H1 (cell line): ENCODE measurements around the gene ZNF213. TPM values are rescaled to one million over a fixed set of nuclear protein-coding genes. Genes with fewer than 3 reads are reported as not detected.

Source experiments
- BRCA1 ChIP-seq: IDR thresholded peaks from 2 replicates; pipeline ENCODE4 v1.6.1; 2012; ENCODE audit warnings: low read depth, low read length, improper control_type of control experiment
- CBX5 ChIP-seq: fragments of 300-800, 300-1000 bp; sonication (generic); IDR thresholded peaks from 2 replicates; pipeline ENCODE4 v1.7.1; 2016; ENCODE audit warnings: antibody characterized with exemption, low read length, low read depth
- CBX8 ChIP-seq: fragments of 300-800, 300-1000 bp; sonication (generic); IDR thresholded peaks from 2 replicates; pipeline ENCODE4 v1.7.1; 2016; ENCODE audit warnings: low read depth, low read length, borderline replicate concordance
- CHD1 ChIP-seq: IDR thresholded peaks from 2 replicates; pipeline ENCODE4 v1.6.1; 2012; ENCODE audit warnings: low read depth, low read length, improper control_type of control experiment
- CREB1 ChIP-seq: IDR thresholded peaks from 2 replicates; pipeline ENCODE4 v1.6.1; 2012; ENCODE audit warnings: inconsistent platforms
- CTBP2 ChIP-seq: IDR thresholded peaks from 2 replicates; pipeline ENCODE4 v1.7.0; 2011; ENCODE audit warnings: borderline replicate concordance, mild to moderate bottlenecking, moderate library complexity, mixed read lengths, low read length; ENCODE audit not compliant: insufficient read depth, insufficient read length
- EZH2 ChIP-seq: fragments of 200-600 bp; sonication (generic); IDR thresholded peaks from 2 replicates; pipeline ENCODE4 v1.7.1; 2012; ENCODE audit warnings: low read depth, mild to moderate bottlenecking, moderate library complexity, low read length, inconsistent platforms; ENCODE audit not compliant: severe bottlenecking
- KDM5A ChIP-seq: fragments of 200-600 bp; IDR thresholded peaks from 2 replicates; pipeline ENCODE4 v1.7.1; 2012; ENCODE audit warnings: mild to moderate bottlenecking, low read length, inconsistent platforms, mixed read lengths
- MAX ChIP-seq: IDR thresholded peaks from 2 replicates; pipeline ENCODE4 v1.6.1; 2012; ENCODE audit warnings: inconsistent platforms
- NRF1 ChIP-seq: IDR thresholded peaks from 2 replicates; pipeline ENCODE4 v1.6.1; 2011; ENCODE audit warnings: mild to moderate bottlenecking, low read depth, low read length, improper control_type of control experiment
- PHF8 ChIP-seq: fragments of 200-600 bp; sonication (generic); conservative IDR thresholded peaks from 2 replicates; pipeline ENCODE4 v1.7.1; 2012; ENCODE audit warnings: low read depth, mild to moderate bottlenecking, inconsistent platforms, low read length, moderate library complexity
- POLR2AphosphoS5 ChIP-seq: IDR thresholded peaks from 2 replicates; pipeline ENCODE4 v1.6.1; 2011; ENCODE audit warnings: low read depth, low read length
- POU5F1 ChIP-seq: IDR thresholded peaks from 2 replicates; pipeline ENCODE4 v1.6.1; 2011; ENCODE audit warnings: low read depth, mild to moderate bottlenecking, low read length, moderate library complexity
- RBBP5 ChIP-seq: IDR thresholded peaks from 2 replicates; pipeline ENCODE4 v1.7.1; 2012; ENCODE audit warnings: low read depth, mild to moderate bottlenecking, inconsistent platforms, low read length, moderate library complexity, borderline replicate concordance
- SIN3A ChIP-seq, 2 experiments: IDR thresholded peaks in 1 of 2; conservative IDR thresholded peaks in 1 of 2; 2 replicates each; pipeline ENCODE4 v1.6.1; 2011 to 2012; ENCODE audit warnings: low read length in 2 of 2, improper control_type of control experiment in 1 of 2, low read depth in 1 of 2, mild to moderate bottlenecking in 1 of 2
- SIX5 ChIP-seq: IDR thresholded peaks from 2 replicates; pipeline ENCODE4 v1.6.1; 2011; ENCODE audit warnings: mild to moderate bottlenecking, low read depth, low read length
- SP1 ChIP-seq: IDR thresholded peaks from 2 replicates; pipeline ENCODE4 v1.6.1; 2011; ENCODE audit warnings: low read depth, low read length
- SP2 ChIP-seq: IDR thresholded peaks from 2 replicates; pipeline ENCODE4 v1.6.1; 2012; ENCODE audit warnings: mild to moderate bottlenecking, low read length, inconsistent platforms
- SP4 ChIP-seq: IDR thresholded peaks from 2 replicates; pipeline ENCODE4 v1.6.1; 2012; ENCODE audit warnings: low read length, inconsistent platforms
- TAF1 ChIP-seq: IDR thresholded peaks from 2 replicates; pipeline ENCODE4 v1.6.1; 2011; ENCODE audit warnings: mild to moderate bottlenecking, low read depth, low read length
- TAF7 ChIP-seq: optimal IDR thresholded peaks from 2 replicates; pipeline ENCODE3; 2011; ENCODE audit warnings: low read depth, mild to moderate bottlenecking, inconsistent platforms, low read length, moderate library complexity, borderline replicate concordance
- TEAD4 ChIP-seq: IDR thresholded peaks from 2 replicates; pipeline ENCODE4 v1.6.1; 2012; ENCODE audit warnings: low read depth, low read length, inconsistent platforms, mixed read lengths
- ZNF274 ChIP-seq: IDR thresholded peaks from 2 replicates; pipeline ENCODE4 v1.7.0; 2012; ENCODE audit warnings: low read length, borderline replicate concordance; ENCODE audit errors: extremely low read depth
- polyA plus RNA-seq, 7 experiments: library from polyadenylated mRNA; depleted of rRNA in 3 of 7; stranded (reverse) in 5 of 7; unstranded in 2 of 7; fragments of >200 nt in 5 of 7; fragments of 200-250 nt in 2 of 7; gene quantifications; 1 replicate in 5 of 7; 2 replicates in 1 of 7; 4 replicates in 1 of 7; pipeline versions ENCODE4 v1.2.1 to v1.2.3, GENCODE V29; 2011 to 2013; ENCODE audit warnings: missing spikeins in 2 of 7, mixed read lengths in 2 of 7
- total RNA-seq: library from RNA; stranded (reverse); fragmentation: NEBNext Ultra II Directional; extraction: Animal tissue kit (Norgen Biotek cat#: 25700); gene quantifications from 2 replicates; pipeline ENCODE4 v1.2.1, GENCODE V29; 2021
- TF ChIP-seq, protein P1 (sequence below): IDR thresholded peaks from 2 replicates; pipeline ENCODE4 v1.6.1; 2011; ENCODE audit warnings: low read length, improper control_type of control experiment

The ZNF213 gene
- total and polyA plus RNA-seq, 2 of the 8 experiments (the other 6 are each of a cell fraction or from before 2014, with no cell fraction given), result 1.6 to 6.9 TPM

GRCh38 chr16:3158510-3159314 lies 23.9 kb downstream of the ZNF213 start (continued):
- TF ChIP-seq CHD1 (no peak), SIN3A (conservative IDR thresholded peaks at IDR 0.05 in 1 of 2, IDR thresholded peaks at IDR 0.05 in 1 of 2; ENCODE audit: low read depth in 1 of 2, low read length in 2 of 2) (no peak), BRCA1 (no peak; the same call in 1 of the 2 replicates), TAF7 (no peak), CTBP2 (peak; percentile 35), RBBP5 (peak; percentile 22; the same call in 1 of the 2 replicates), EZH2 (no peak), TEAD4 (peak; percentile 23; the same call in 1 of the 2 replicates), TAF1 (peak; percentile 45), MAX (peak; percentile 30; the same call in 1 of the 2 replicates), CREB1 (peak; percentile 65), NRF1 (no peak), CBX8 (no peak), POLR2AphosphoS5 (no peak), POU5F1 (no peak), SP2 (no peak), SP4 (no peak), ZNF274 (no peak), SP1 (no peak), PHF8 (peak; percentile 49; the same call in 1 of the 2 replicates), CBX5 (no peak), KDM5A (no peak), SIX5 (no peak)
- TF ChIP-seq, protein P1, sequence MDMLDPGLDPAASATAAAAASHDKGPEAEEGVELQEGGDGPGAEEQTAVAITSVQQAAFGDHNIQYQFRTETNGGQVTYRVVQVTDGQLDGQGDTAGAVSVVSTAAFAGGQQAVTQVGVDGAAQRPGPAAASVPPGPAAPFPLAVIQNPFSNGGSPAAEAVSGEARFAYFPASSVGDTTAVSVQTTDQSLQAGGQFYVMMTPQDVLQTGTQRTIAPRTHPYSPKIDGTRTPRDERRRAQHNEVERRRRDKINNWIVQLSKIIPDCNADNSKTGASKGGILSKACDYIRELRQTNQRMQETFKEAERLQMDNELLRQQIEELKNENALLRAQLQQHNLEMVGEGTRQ, result no peak
